ENCODE measurements around the gene CLSTN2.

Gene CLSTN2

DNA sequence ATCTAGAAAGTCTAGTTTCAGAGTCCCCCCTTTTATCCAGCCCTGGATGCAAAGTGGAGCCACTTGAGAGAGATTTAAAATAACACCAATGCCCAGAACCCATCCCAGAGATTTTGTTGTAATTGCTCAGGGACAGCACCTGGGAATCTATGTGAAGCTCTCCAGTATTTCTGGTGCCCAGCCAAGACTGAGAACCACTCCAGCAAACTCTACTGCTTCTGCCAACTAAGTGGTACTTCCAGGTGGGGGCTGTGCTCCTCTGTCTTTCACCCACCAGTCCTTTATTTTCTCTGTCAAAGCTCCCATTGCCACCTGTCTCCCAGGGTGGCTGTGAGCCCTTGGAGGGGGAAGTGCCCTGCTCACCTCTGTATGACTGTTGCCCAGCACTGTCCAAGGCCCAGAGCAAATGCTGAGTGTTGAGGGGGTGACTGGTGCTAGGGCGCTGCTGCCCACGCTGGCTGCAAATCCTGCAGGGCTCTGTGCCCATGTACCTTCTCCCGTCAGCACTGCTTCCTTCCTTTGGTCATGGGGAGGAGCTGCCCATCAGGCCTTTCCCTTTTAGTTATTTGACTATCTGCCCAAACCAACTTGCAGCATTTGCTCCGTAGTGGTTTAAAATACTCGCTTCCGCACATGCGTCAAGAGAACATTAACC lies 9.4 kb downstream of the CLSTN2 start:
- no peak for DNase-seq

DNA sequence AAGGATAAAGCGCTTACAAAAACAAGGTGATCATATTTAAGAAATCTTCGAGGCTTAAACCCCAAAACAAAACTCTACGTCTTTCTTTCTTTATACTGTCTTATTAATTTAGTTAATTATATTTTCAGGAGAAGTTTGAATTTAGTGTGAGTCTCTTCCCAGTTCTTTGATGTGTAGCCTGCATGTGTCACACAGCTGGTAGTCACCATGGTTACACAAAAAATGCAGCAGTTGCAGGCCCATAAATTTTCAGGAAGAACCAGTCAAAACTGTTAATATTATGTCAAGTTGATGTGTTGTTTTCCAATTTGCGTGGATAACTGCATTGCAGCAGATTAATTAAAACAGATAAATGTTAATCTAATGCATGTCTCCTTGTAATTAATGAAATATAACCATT lies 10.4 kb downstream of the CLSTN2 start:
- DNase-seq: no peak

DNA sequence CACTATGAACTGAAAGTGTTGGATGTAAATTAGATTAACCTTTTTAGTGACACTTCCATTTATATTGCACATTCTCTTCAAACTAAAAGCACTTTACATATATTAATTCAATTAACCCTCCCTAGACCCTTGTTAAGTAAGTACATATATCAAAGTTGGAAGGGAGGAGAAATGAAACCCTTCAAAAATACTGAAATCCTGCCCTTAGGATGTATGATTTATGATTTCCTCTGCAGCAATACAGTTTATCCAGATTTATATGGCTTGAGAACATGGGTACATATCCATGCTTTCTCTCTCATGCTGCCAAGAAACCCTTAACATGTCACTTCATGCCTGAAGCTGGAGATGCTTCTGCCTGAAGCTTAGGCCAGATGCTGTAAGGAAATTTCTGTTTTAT lies 11.0 kb downstream of the CLSTN2 start:
- no peak for DNase-seq

- no peak for DNase-seq
Observed at GRCh38 chr3:139948467-139948866, 13.5 kb downstream of the CLSTN2 start.

DNA sequence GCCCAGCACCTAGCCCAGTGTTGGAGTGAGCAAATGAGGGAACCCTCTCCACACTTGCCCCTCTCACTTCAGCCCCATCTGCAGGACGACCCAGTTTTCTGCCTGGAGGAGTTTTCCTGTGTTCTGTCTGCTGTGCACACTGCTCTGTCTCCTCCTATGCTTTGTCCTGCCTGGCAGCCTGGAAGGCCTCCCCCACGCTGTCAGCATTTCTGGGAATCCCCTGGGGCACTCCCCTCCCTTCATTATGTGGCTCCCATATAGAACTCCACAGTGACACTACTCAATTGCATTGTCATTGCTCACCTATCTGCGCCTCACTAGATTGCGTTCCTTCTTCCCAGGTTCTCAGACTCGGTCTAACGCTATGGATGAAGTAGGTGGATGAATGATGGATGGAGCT lies 13.9 kb downstream of the CLSTN2 start:
- DNase-seq: no peak

DNA sequence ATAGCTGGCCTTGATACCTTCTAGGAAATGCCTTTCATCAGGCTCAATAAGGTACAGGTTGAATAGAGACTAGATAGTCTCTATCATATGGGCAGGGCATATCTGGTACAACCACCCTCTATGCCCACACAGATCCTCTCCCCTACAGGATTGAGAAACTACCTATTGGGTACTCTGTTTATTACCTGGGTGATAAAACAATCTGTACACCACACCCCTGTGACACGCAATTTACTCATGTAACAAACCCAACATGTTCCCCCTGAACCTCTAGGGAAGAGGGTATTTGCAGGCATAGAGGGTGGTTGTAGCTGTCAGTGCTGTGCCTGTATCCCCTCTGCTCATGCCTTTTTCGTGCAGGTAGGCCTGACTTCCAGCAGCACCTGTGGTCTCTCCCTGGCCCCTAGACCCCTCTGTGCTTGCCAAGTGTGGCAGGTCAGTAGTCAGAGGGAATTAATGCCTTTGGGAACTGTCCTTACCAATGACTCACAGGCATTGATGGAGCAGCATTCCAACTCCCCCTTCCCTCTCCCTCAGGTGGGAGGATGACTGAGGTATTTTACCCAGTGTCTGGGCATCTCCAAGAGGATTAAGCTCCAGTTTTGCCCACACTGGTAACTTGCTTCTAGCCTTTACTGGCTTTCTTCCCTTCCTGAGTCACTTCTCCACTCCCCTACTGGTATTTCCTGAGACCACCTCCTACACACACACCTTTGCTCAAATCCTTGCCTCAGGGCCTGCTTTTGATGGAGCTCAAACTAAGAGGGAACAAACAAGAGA lies 18.3 kb downstream of the CLSTN2 start:
- no peak for DNase-seq

- no peak for DNase-seq
Observed at GRCh38 chr3:139954146-139954860, 19.3 kb downstream of the CLSTN2 start.

GRCh38 chr3:139957844-139958243 lies 22.9 kb downstream of the CLSTN2 start:
- DNase-seq: no peak

- no peak for DNase-seq
Observed at GRCh38 chr3:139969386-139969785, 34.4 kb downstream of the CLSTN2 start.

- DNase-seq: no peak
Observed at GRCh38 chr3:139970526-139970925, 35.5 kb downstream of the CLSTN2 start.

- DNase-seq: no peak
Observed at GRCh38 chr3:139974809-139975425, 39.9 kb downstream of the CLSTN2 start.

GRCh38 chr3:139975594-139976365 lies 40.8 kb downstream of the CLSTN2 start:
- no peak for DNase-seq

GRCh38 chr3:139978966-139979365 lies 44.0 kb downstream of the CLSTN2 start:
- DNase-seq: no peak

- DNase-seq: no peak
Observed at GRCh38 chr3:139979991-139980390, 45.0 kb downstream of the CLSTN2 start.

DNA sequence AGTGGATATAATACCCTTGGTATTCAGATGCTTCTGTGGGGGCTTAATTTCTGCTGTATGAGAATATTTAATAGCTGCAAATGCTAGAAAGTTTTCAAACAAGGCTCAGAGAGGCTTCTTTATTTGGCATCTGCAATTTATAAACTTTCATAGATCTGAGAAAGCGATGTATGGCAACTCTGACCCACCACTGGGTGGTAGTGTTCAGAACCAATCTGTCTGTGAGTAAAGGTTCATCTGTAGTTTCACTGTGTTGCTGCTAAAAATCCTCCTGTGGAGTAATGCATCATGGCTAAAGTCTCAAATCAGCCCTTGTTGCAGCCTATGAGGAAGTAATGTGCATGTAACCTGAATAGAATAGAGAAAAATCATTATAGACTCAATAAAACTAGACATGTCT lies 47.4 kb downstream of the CLSTN2 start:
- no peak for DNase-seq

- no peak for DNase-seq
Observed at GRCh38 chr3:139985576-139985975, 50.6 kb downstream of the CLSTN2 start.

DNA sequence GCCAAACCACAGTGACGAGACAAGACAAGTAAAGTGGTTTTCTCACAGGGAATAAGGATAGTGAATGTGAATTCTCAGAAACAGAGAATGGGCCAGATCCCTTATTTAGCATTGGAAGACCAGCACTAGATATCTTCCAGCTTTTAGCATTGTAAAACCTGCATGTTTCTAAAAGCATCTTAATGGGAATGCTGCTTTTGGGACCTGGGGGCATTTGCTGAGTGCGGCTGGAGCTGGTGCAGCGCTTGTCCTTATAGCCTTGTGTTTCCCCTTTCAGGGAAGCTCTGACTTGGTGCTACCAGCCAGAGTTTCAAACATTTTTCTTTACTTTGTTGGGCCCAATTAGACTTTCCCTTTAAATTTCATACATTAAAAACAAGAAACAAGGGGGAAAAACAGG lies 52.9 kb downstream of the CLSTN2 start:
- no peak for DNase-seq

DNA sequence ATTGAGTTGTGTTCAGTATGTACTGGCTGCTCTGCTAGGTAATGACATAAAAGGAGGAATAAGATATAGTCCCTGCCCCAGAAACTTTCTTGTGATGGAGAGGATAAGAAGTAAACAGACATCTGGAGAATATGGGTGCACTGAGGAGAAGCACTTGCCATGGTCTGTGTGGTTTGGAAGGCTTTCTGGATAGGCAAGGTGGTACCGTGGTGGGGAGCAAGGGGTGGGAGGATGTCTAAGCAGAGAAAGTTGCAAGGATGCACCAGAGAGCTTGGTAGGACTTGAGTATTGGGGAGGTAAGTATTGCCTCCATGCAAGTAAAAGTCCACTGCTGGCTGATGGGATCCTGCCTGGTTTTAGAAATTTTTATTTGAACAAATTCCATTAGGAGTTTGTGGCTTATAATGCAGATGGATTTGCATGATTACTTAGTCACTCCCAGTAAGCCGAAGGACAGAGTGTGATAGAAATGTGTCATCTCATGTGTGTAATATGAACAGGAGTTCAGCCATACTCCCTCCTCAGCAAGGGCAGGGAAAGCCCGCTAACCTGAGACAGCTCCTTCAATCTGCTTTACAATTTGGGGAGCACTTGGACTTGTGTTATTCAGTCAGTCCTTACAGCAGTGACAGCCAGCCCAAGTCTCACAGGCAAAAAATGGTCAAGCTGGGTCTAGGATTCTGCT lies 53.6 kb downstream of the CLSTN2 start:
- DNase-seq: no peak

DNA sequence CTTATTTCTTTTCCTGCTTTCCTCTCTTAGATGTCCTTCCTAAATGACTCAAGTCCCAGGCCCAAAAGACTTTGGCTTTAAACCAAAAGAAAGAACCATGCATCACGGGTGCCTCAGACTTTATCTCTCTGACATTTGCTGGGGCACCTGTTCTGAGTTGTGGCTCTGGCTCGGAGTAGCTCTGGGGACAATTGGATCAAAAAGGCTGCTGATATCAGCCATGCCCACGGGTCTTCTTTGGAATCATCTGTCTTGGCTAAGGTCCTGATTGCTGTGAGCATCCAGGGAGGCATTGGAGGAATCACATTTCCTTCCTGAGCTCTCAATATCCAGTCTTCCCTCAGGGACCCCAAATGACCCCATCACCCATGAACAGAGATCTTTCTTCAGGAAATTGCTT lies 59.9 kb downstream of the CLSTN2 start:
- no peak for DNase-seq

- DNase-seq: no peak
Observed at GRCh38 chr3:140004271-140004670, 69.3 kb downstream of the CLSTN2 start.

DNA sequence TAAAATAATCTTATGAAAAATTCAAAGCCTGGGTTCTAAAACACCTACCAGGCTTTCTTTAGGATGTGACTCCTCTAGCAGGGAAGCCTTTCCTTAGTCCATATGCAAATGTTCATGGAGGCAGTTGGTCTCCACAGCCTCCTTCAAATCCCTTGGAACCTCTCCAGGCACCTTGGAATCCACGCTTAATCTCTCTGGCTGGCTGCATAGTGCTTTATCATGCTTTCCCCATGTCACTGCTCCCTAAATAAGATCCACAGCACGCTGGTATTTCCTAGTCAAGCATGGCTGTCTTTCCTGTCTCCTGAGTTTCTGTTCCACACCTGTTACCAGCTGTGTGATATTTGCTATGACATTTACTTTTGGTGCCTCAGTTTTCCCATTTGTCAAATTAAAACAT lies 71.3 kb downstream of the CLSTN2 start:
- DNase-seq: no peak

DNA sequence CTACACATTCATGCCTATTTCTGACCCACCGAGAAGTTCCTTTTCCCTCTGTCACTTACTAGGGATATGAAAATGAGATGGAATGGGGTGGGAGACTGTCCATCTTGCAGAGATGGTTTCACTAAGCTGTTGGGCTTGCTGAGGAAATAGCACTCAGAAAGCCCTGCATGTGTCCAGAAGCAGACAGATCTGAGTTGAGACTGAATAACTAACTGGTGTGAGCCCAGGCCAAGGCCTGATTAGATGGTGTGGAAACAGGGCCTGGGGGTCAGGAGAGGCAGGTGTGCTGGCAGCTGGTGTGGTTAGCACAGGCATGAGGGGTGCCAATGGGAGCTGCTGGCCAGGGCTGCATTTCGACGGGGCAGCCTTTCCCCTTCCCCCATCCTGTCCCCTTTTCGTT lies 72.1 kb downstream of the CLSTN2 start:
- no peak for DNase-seq
